AG20443 (cell line): Measurements from ENCODE around the gene ADISSP.

Experiments used
- DNase-seq: peaks from one replicate; pipeline ENCODE4 v3.0.0; 2012; ENCODE audit warnings: low spot score, mixed read lengths

Gene ADISSP

DNA sequence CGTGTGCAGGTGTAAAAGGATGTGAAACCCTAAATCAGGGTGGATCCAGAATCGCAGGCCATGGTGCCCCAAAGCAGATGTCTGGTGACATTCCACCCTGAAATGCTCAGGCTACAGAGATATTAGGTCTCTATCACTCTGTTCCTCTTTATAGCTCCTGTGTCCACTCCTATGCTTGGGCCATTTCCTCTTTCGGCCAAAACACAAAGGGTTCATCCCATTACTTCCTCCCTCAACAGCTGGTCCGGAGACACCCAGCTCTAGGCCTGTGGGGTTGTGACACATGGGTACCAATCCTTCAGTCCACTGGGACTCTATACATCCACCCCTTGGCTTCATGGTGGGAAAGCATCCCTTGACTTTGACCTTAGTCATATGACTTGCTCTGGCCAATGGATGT, 53.5 kb downstream of the ADISSP start:
- no peak for DNase-seq

DNA sequence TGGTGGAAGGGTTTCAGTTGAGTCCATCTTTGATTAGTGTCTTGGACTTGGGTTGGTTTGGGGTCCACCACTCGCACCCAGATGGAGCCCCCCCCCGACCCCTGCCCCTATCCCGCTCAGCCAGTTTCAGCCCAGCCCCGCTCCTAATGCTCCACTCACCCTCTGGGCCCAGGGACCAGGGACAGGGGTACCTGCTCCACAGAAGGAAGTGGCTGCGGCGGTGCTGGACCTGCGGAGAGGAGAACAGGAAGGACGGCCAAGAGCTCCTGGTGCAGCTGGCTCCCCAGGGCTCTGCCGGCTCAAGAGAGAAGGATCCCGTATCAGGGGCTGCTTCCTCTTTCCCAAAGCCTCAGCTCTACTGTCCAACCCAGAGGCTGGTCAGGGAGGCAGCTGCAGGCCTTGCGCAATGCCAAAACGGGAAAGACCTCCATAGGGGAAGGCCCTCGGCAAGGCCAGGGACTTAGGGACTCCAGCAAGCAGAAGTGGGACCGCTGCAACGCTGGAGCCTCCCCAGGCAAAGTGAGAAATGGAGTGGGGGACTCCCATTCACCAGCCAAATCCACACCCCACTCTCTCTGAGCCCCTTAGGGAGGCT, 55.2 kb downstream of the ADISSP start, which contains the start of gene SIGLEC1:
Gene SIGLEC1, minus strand, starts transcription at position 322 of the 595 bp plus-strand sequence. CDS start 5,472 bp downstream, outside the sequence.
- no peak for DNase-seq

GRCh38 chr20:3711484-3711941, 56.0 kb downstream of the ADISSP start:
- DNase-seq, result no peak

- DNase-seq, result peak; percentile 90
Measured at GRCh38 chr20:3710703-3711483, 56.7 kb downstream of the ADISSP start.

GRCh38 chr20:3710011-3710466, 57.5 kb downstream of the ADISSP start:
- no peak for DNase-seq

GRCh38 chr20:3707508-3707899, 60.0 kb downstream of the ADISSP start:
- no peak for DNase-seq

GRCh38 chr20:3706774-3707507, 60.6 kb downstream of the ADISSP start:
- DNase-seq, result peak; percentile 82

GRCh38 chr20:3705970-3706739, 61.4 kb downstream of the ADISSP start:
- no peak for DNase-seq

DNA sequence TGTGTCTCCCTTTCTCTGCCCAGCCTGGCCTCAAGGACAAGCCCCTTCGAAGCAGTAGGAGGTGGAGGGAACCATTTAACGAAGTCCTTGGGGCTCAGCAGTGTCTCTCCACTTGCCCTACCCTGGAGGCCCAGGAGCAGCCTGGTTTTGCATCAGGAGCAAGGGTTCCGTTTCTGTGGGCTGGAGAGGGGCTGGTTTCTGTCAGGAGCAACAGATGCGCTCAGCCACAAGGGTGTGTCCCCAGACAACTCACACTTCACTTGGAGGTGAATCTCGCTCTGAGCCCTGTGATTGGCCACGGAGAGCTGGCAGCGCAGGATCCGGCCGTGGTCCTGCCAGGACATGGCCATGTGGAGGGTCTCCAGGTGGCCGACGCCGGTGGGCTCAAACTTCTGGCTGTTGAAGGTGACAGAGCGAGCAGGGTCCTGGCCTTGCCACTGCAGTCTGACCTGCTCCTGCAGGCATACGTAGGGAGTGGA, 62.0 kb downstream of the ADISSP start:
- DNase-seq, result no peak

- no peak for DNase-seq
Measured at GRCh38 chr20:3704087-3704486, 63.5 kb downstream of the ADISSP start.
